ENCODE data around the gene PI16.

GRCh38 chr6:36912586-36912985 is 42.0 kb upstream of the PI16 start:
- TF ChIP-seq CTCF (IDR thresholded peaks at IDR 0.05; ENCODE audit: low read length) (no peak; the same call in 1 of the 2 replicates), EZH2 (optimal IDR thresholded peaks at IDR 0.05; ENCODE audit: low read depth, low read length) (no peak)

Data from MM.1S (cell line).